ENCODE measurements around the gene ASPN. TPM values are rescaled to one million over a fixed set of nuclear protein-coding genes. Genes with fewer than 3 reads are reported as not detected.

ASPN gene
- total RNA-seq, result 100 to 1,000 TPM in 1 of 8 experiments, 10 to 100 TPM in 3, under 1 TPM in 3, not detected in 1; 0.11 to 312 (median 25.0) TPM

DNA sequence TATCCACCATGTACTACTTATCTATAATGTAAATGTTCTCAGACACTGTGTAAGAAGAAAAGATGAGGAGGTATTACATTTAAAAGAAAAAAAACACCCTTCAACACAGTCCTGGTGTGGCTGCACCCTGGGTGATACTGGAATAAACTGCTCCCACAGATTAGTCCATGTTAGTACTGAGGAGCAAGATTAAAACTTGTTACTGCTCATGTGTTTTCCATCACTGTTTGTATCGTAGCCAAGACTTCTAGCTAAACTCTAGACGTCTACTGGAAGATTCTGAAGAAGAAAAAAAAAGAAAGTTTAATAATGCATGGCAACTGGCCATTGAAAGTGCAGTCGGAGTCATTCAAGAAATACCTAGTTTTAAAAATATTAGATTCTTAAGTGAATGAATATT lies at the start of gene ASPN:
TSS of gene ASPN (minus strand) at position 178 of the 400 bp plus-strand sequence.
- in situ Hi-C loops (cut with MboI; ENCODE audit: low pct_unique_long_range_greater_than_20kb in 2 of 9, low sequenced_read_pairs in 9 of 9, unreplicated experiment in 9 of 9), result no loop called here

DNA sequence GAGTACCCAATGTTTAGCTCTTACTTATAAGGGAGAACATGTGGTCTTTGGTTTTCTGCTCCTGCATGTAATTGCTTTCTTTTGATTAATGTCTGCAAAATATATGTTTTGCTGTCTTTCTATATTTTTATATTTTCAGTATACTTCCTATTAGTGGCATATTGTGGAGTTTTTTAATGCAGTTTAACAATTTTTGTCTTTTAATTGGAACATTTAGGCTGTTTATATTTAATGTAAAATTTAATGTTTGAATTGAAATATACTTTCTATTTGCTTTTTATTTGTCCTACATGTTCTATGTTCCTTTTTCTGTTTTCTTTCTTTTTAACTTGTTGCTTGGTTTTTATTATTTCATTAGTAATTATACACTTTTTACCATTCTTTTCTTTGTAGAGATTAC lies 48.6 kb upstream of the ASPN start:
- ATAC-seq (replicated peaks in 6 of 8), result no peak
- in situ Hi-C loops (cut with MboI; ENCODE audit: low pct_unique_long_range_greater_than_20kb in 2 of 9, low sequenced_read_pairs in 9 of 9, unreplicated experiment in 9 of 9), result no loop called here
- no peaks in the 10 kb centered on the region for H3K4me1 ChIP-seq (replicated peaks in 1 of 2)
- no peak overlapping the region for H3K27ac ChIP-seq
- no peak overlapping the region for H3K4me3 ChIP-seq

More for the DNA sequence above, at the start of gene ASPN:
- ATAC-seq (replicated peaks in 6 of 8), result peak in 3 of 8 experiments; percentile 24 to 51 (median 46)
- no peak within 1 kb of the TSS for H3K4me3 ChIP-seq
- H3K27ac ChIP-seq, result no peak within 1 kb of the TSS
- H3K4me1 ChIP-seq (replicated peaks in 1 of 2), result no peaks in the 10 kb centered on the region
- WGBS, 10 experiments, result 0 to 100% (median 67%) methylated on average over 1 to 3 of the region's 3 CpGs; no CpG with 5 or more reads in 1 of the 10 experiments

DNA sequence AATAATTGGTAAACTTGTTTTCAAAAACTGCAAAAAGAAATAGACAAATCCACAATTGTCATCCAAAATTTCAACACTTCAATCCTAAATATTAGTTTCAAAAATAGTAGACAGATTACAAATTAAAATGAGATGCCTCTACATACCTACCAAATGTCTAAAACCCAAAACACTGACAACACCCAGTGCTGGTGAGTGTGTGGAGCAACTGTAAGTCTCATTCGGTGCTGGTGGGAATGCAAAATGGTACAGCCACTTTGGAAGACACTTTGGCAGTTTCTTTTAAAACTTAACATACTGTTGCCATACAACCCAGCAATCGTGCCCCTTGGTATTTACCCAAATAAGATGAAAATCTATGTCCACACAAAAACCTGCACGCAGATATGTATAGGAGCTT lies 46.8 kb upstream of the ASPN start:
- Histone ChIP-seq H3K27ac (no peak overlapping the region), H3K4me3 (no peak overlapping the region), H3K4me1 (replicated peaks in 1 of 2) (no peaks in the 10 kb centered on the region)
- ATAC-seq (replicated peaks in 6 of 8), result no peak
- 63 to 100% (median 100%) methylated on average over 1 to 3 of the region's 3 CpGs for WGBS, 10 experiments
- in situ Hi-C loops (cut with MboI; ENCODE audit: low pct_unique_long_range_greater_than_20kb in 2 of 9, low sequenced_read_pairs in 9 of 9, unreplicated experiment in 9 of 9), result no loop called here

DNA sequence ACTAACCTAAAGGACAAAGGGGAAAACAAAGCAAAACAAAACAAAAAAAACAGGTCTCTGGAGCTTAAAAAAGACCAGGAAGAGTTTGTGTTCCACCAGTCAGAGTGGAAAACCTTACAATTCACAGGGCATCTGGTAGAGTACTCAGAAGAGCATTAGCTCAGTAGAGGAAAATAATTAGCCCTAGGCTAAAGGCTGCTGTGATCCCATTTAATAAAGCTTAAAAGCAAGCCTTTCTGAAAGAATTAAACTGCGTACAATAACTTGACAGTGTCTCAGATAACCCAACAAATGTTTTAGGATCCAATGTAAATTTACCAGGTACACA lies 46.2 kb upstream of the ASPN start:
- in situ Hi-C loops (cut with MboI; ENCODE audit: low pct_unique_long_range_greater_than_20kb in 2 of 9, low sequenced_read_pairs in 9 of 9, unreplicated experiment in 9 of 9), result no loop called here
- no peak for ATAC-seq (replicated peaks in 6 of 8)
- WGBS, 10 experiments, result 57 to 100% (median 100%) methylated on average over 1 of the region's 1 CpG; no CpG with 5 or more reads in 1 of the 10 experiments
- no peak overlapping the region for H3K27ac ChIP-seq
- no peak overlapping the region for H3K4me3 ChIP-seq
- no peaks in the 10 kb centered on the region for H3K4me1 ChIP-seq (replicated peaks in 1 of 2)

DNA sequence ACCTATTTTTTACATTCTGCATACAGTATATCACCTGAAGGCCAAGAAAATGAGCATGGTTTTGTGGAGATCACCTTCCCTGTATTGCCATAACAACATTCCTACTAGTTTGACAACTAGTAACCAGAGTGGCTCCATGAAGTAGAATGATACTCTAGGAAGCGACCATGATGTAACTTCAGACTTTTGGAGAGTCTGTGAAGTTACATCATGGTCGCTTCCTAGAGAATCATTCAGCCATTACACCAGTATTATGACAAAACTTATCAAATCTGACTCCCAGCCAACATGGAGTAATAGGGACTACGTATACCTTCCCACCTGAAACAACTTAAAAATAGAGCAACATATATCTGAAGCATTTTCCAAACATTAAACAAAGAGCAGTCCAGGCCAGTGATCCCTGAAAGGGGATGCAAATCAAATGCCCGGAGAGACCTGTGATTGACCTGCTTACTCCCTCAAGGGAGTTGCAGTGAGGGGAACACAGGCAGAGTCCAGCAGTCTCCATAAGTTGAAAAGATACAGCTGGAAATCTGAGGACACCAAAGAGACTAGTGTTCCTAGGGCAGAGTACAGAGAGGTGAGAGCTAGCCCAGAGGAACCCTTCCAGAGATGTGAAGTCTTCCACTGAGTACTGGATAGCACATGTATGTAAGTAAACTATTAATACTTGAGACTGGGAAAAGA lies 45.7 kb upstream of the ASPN start:
- Histone ChIP-seq H3K27ac (no peak overlapping the region), H3K4me1 (replicated peaks in 1 of 2) (no peaks in the 10 kb centered on the region), H3K4me3 (no peak overlapping the region)
- in situ Hi-C loops (cut with MboI; ENCODE audit: low pct_unique_long_range_greater_than_20kb in 2 of 9, low sequenced_read_pairs in 9 of 9, unreplicated experiment in 9 of 9), result no loop called here
- 72 to 100% (median 92%) methylated on average over 1 to 4 of the region's 4 CpGs; no CpG with 5 or more reads in 1 of the 10 experiments for WGBS, 10 experiments
- ATAC-seq (replicated peaks in 6 of 8), result no peak

DNA sequence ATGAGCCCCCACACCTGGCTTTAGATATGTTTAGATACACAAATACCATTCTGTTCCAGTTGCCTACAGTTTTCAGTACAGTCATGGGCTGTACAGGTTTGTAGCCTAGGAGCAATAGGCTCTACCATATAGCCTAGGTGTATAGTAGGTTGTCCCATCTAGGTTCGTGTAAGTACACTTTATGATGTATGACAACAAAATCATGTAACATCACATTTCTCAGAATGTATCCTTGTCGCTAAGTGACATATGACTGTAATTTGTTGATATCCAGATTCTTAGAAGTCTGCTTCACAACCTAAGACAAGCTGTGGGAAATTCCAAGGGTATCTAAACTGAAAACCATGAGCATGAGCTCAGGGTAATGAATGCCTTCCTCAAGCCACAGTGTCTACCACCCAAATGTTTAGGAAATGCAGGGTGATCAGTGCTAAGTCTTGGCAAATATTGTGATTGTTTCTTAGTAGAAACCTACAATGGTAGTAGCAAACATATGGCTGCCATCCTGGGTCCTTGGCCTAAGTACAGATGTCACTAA lies 45.1 kb upstream of the ASPN start:
- ATAC-seq (replicated peaks in 6 of 8), result no peak
- 100% methylated on average over 1 to 2 of the region's 2 CpGs; no CpG with 5 or more reads in 7 of the 10 experiments for WGBS, 10 experiments
- H3K27ac ChIP-seq, result no peak overlapping the region
- H3K4me3 ChIP-seq, result no peak overlapping the region
- in situ Hi-C loops (cut with MboI; ENCODE audit: low pct_unique_long_range_greater_than_20kb in 2 of 9, low sequenced_read_pairs in 9 of 9, unreplicated experiment in 9 of 9), result no loop called here
- no peaks in the 10 kb centered on the region for H3K4me1 ChIP-seq (replicated peaks in 1 of 2)

DNA sequence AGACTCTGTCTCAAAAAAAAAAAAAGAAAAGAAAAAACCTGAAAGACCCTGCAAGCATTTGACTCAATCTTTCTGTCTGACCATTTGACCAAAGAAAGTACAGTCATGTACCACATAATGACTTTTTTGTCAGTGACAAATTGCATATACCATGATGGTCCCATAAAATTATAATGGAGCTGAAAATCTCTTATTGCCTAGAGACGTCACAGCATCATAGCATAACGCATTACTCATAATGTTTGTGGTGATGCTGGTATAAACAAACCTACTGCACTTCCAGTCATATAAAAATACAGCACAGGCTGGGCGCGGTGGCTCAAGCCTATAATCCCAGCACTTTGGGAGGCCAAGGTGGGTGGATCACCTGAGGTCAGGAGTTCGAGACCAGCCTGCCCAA lies 43.0 kb upstream of the ASPN start:
- H3K4me3 ChIP-seq, result no peak overlapping the region
- no peak overlapping the region for H3K27ac ChIP-seq
- WGBS, 10 experiments, result 80 to 100% (median 92%) methylated on average over 1 to 5 of the region's 5 CpGs; no CpG with 5 or more reads in 3 of the 10 experiments
- no peak for ATAC-seq (replicated peaks in 6 of 8)
- in situ Hi-C loops (cut with MboI; ENCODE audit: low pct_unique_long_range_greater_than_20kb in 2 of 9, low sequenced_read_pairs in 9 of 9, unreplicated experiment in 9 of 9), result no loop called here
- H3K4me1 ChIP-seq (replicated peaks in 1 of 2), result no peaks in the 10 kb centered on the region

DNA sequence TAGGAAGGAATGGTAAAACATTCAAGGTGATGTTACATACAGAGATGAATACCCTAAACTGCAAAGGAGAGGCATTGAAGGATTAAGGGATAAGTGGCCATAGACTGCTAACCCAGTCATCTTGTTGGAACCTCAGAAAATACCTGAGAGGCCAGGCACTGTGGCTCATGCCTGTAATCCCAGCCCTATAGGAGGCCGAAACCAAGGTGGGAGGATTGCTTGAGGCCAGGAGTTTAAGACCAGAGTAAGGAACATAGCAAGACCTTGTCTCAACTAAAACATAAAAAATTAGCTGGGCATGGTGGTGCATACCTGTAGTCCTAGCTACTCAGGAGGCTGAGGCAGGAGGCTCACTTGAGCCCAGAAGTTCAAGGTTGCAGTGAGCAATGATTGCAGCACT lies 42.6 kb upstream of the ASPN start:
- 100% methylated on average over 1 of the region's 1 CpG; no CpG with 5 or more reads in 5 of the 10 experiments for WGBS, 10 experiments
- in situ Hi-C loops (cut with MboI; ENCODE audit: low pct_unique_long_range_greater_than_20kb in 2 of 9, low sequenced_read_pairs in 9 of 9, unreplicated experiment in 9 of 9), result no loop called here
- Histone ChIP-seq H3K4me1 (replicated peaks in 1 of 2) (no peaks in the 10 kb centered on the region), H3K27ac (no peak overlapping the region), H3K4me3 (no peak overlapping the region)
- ATAC-seq (replicated peaks in 6 of 8), result no peak

DNA sequence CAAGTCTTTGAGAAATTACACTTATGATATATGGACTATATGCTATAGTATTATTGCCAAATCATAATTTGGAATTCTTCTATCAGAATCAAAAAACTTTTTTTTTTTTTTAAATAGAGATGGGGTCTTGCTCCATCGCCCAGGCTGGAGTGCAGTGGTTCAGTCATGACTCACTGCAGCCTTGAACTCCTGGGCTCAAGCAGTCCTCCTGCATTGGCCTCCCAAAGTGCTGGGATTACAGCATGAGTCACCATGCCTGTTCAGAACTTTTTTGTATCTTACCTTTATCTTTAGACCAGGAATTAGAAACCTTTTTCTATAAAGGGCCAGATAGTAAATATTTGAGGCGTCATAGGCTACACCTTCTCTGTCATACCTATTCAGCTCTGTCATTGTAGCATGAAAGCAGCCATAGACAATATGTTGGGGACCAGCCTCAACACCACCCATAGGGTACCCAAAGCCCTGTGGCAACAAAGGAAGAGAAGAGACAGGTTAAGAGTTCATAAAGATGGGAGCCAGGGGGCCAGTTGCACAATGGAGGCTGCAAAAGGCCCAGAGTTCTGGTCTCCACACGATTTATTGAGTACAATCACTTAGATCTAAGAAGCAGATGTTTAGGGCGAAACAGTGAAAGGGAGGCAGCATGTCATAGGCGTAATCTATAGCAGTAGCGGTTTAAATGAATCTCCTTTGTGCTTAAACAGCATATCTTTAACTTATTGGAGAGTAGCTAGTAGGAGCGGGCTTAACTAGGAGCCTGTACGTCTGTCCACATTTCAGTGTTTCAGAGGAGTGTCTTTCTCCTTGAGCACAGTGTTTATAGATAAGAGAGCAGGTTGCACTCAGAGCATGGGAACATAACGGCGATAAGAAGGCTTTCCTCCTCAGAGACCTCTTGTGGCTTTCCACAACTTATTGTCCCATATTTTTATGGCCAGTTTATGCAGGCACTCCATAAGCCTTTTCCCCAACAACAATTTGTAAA lies 41.0 kb upstream of the ASPN start:
- Histone ChIP-seq H3K4me1 (replicated peaks in 1 of 2) (peaks cover 0 to 2% of the 10 kb centered on the region in 2 donors), H3K4me3 (no peak overlapping the region), H3K27ac (no peak overlapping the region)
- in situ Hi-C loops (cut with MboI; ENCODE audit: low pct_unique_long_range_greater_than_20kb in 2 of 9, low sequenced_read_pairs in 9 of 9, unreplicated experiment in 9 of 9), result no loop called here
- WGBS, 10 experiments, result 72 to 100% (median 91%) methylated on average over 1 to 10 of the region's 10 CpGs
- ATAC-seq (replicated peaks in 6 of 8), result no peak

DNA sequence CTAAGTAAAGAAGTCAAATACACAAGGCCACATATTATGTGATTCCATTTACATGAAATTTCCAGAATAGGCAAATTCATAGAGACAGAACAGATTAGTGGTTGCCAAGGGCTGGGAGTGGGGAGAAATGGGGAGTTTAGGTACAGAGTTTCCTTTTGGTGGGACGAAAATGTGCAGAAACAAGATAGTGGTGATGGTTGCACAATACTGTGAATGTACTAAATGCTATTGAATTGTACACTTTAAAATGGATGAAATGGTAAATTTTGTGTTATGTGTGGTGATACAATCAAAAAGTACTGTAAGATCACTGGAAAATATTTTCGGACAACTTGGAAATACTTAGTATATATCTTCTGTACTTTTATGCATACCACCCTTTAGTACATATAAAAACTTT lies 38.5 kb upstream of the ASPN start:
- ATAC-seq (replicated peaks in 6 of 8), result no peak
- H3K4me1 ChIP-seq (replicated peaks in 1 of 2), result peaks cover 0 to 10% of the 10 kb centered on the region in 2 donors
- 79 to 100% (median 95%) methylated on average over 1 to 2 of the region's 2 CpGs for WGBS, 10 experiments
- H3K27ac ChIP-seq, result no peak overlapping the region
- in situ Hi-C loops (cut with MboI; ENCODE audit: low pct_unique_long_range_greater_than_20kb in 2 of 9, low sequenced_read_pairs in 9 of 9, unreplicated experiment in 9 of 9), result no loop called here
- no peak overlapping the region for H3K4me3 ChIP-seq

DNA sequence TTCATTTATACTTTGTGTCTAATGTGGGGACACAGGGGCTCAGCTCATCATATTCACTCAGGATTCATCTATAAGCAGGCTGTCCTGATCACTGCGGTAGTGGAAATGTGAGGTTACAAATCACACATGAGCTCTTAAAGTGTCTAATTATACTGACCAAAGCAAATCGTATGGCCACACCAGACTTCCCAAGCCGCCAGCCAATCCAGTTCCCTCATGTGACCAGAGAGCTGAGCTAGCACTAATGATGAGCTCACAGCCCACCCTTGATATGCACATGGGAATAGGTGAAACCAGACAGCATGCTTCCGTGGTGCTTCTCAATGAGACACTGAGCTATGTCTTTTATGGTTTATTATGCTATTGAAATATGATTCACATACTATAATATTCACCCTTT lies 35.9 kb upstream of the ASPN start:
- peak in 6 of 8 experiments; percentile 53 to 100 (median 96) for ATAC-seq (replicated peaks in 6 of 8)
- in situ Hi-C loops (cut with MboI; ENCODE audit: low pct_unique_long_range_greater_than_20kb in 2 of 9, low sequenced_read_pairs in 9 of 9, unreplicated experiment in 9 of 9), result no loop called here
- no peak overlapping the region for H3K4me3 ChIP-seq
- no peak overlapping the region for H3K27ac ChIP-seq
- peaks cover 0 to 10% of the 10 kb centered on the region in 2 donors for H3K4me1 ChIP-seq (replicated peaks in 1 of 2)
- 55 to 100% (median 83%) methylated on average over 1 to 4 of the region's 4 CpGs; no CpG with 5 or more reads in 4 of the 10 experiments for WGBS, 10 experiments

DNA sequence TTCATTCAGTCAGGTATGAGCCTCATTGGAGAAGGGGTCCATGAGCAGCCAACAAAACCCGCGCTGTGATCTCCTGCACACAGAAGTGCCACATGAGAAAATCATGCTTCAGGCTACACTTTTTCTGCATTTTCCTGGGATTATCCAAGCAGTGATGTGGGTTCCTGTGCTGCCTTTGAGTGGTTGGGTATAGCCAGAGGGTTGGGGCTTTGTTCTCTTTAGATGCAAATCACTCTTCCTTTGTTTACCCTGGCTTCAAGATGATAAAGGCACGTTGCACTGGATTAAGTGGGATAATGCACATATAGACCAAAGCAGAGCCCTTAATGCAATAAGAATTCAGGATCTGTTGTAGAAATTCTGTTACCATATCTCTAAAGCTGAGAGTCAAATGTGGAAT lies 34.7 kb upstream of the ASPN start:
- H3K4me1 ChIP-seq (replicated peaks in 1 of 2), result peaks cover 0 to 10% of the 10 kb centered on the region in 2 donors
- in situ Hi-C loops (cut with MboI; ENCODE audit: low pct_unique_long_range_greater_than_20kb in 2 of 9, low sequenced_read_pairs in 9 of 9, unreplicated experiment in 9 of 9), result no loop called here
- no peak overlapping the region for H3K4me3 ChIP-seq
- H3K27ac ChIP-seq, result no peak overlapping the region
- WGBS, 10 experiments, result 13 to 100% (median 67%) methylated on average over 1 to 3 of the region's 3 CpGs; no CpG with 5 or more reads in 3 of the 10 experiments
- peak in 1 of 8 experiments; percentile 63 for ATAC-seq (replicated peaks in 6 of 8)

DNA sequence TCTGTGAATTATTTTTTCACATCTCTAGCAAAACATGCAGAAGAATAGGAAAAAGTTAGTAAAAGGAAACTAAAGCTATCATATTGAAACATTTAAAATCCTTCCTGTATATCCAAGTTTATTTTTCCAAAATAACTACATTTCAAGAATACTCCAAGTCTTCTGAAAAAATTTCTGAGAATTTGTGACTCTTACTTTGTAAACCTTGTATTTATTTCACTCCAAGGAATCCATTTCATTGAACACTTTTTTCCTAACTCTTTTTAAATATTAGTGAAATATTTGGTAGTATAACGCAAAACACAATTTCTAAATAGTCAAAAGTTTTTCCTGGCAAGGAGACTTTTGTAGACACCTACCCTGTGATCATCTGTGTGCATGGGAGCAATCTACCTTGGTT lies 34.2 kb upstream of the ASPN start:
- Histone ChIP-seq H3K4me3 (no peak overlapping the region), H3K4me1 (replicated peaks in 1 of 2) (peaks cover 0 to 10% of the 10 kb centered on the region in 2 donors), H3K27ac (no peak overlapping the region)
- ATAC-seq (replicated peaks in 6 of 8), result no peak
- 67 to 100% (median 100%) methylated on average over 1 of the region's 1 CpG; no CpG with 5 or more reads in 1 of the 10 experiments for WGBS, 10 experiments
- in situ Hi-C loops (cut with MboI; ENCODE audit: low pct_unique_long_range_greater_than_20kb in 2 of 9, low sequenced_read_pairs in 9 of 9, unreplicated experiment in 9 of 9), result no loop called here

All from motor neuron (in vitro differentiated cells).